HepG2 (cell line): Measurements from ENCODE around the gene TRAPPC1.
"Not testable (repeated sequence)": the region's sequence is repeated elsewhere in the genome, so short reads cannot be mapped to it uniquely, and the experiment has no call there.

Source experiments
- ARID3A ChIP-seq: IDR thresholded peaks from 2 replicates; pipeline ENCODE4 v1.6.1; 2012; ENCODE audit warnings: low read depth, low read length, improper control_type of control experiment
- HMG20B ChIP-seq: conservative IDR thresholded peaks from 2 replicates; pipeline ENCODE4 v1.6.1; 2016; ENCODE audit warnings: missing genetic modification reagents, missing compliant biosample characterization
- MYPOP ChIP-seq: sonication (generic); formaldehyde crosslinking; IDR thresholded peaks from 2 replicates; pipeline ENCODE4 v1.8.1; 2023; ENCODE audit warnings: mild to moderate bottlenecking, moderate library complexity, missing genetic modification reagents
- POLR2AphosphoS5 ChIP-seq: IDR thresholded peaks from 2 replicates; pipeline ENCODE4 v1.6.1; 2012; ENCODE audit warnings: low read depth, low read length
- ZNF317 ChIP-seq: sonication (generic); formaldehyde crosslinking; IDR thresholded peaks from 2 replicates; pipeline ENCODE4 v1.5.0; 2020; ENCODE audit warnings: mild to moderate bottlenecking, missing genetic modification reagents
- TF ChIP-seq, protein P1 (sequence below), 2 experiments: sonication (generic) in 1 of 2; formaldehyde crosslinking in 1 of 2; IDR thresholded peaks; 2 replicates each; pipeline versions ENCODE4 v1.5.1 to v1.6.1; 2011 to 2020; ENCODE audit warnings: borderline replicate concordance in 1 of 2, low read depth in 1 of 2, low read length in 1 of 2, mild to moderate bottlenecking in 1 of 2, missing genetic modification reagents in 1 of 2, moderate library complexity in 1 of 2

GRCh38 chr17:7953266-7953665 is 21.5 kb upstream of the TRAPPC1 start:
- not testable (repeated sequence) for TF ChIP-seq POLR2AphosphoS5; ARID3A; MYPOP (CRISPR knock-in tag); HMG20B; ZNF317 (CRISPR knock-in tag)
- TF ChIP-seq, protein P1, sequence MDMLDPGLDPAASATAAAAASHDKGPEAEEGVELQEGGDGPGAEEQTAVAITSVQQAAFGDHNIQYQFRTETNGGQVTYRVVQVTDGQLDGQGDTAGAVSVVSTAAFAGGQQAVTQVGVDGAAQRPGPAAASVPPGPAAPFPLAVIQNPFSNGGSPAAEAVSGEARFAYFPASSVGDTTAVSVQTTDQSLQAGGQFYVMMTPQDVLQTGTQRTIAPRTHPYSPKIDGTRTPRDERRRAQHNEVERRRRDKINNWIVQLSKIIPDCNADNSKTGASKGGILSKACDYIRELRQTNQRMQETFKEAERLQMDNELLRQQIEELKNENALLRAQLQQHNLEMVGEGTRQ (IDR thresholded peaks at IDR 0.05; ENCODE audit: low read depth, low read length), result not testable (repeated sequence)
- TF ChIP-seq, protein P1 (CRISPR knock-in tag; IDR thresholded peaks at IDR 0.05; ENCODE audit: borderline replicate concordance), result not testable (repeated sequence)
